Activated CD4-positive, alpha-beta T cell treated with anti-CD3 and anti-CD28 coated beads for 36 hours (primary cell): Measurements from ENCODE around the gene TCTA. TPM values are rescaled to one million over a fixed set of nuclear protein-coding genes. Genes with fewer than 3 reads are reported as not detected.

Source experiments
- ATAC-seq: fragments of 200-7000 bp; cut with Tn5 transposase; one replicate; pipeline ENCODE4 v1.10.0; 2021; ENCODE audit warnings: mild to moderate bottlenecking, moderate library complexity
- CTCF ChIA-PET: fragments of 350-600 bp; sonication (Branson Sonifier 250); formaldehyde crosslinking; loops from one replicate; lab custom pipeline; 2021; ENCODE audit warnings: antibody characterized with exemption; lab: Charles Lee
- POLR2A ChIA-PET: fragments of 350-600 bp; sonication (Branson Sonifier 250); formaldehyde crosslinking; loops from one replicate; lab custom pipeline; 2021; ENCODE audit warnings: antibody characterized with exemption, inconsistent platforms; lab: Charles Lee
- DNase-seq: peaks from one replicate; pipeline ENCODE4 v3.0.0-alpha.2; 2020
- H3K27ac Mint-ChIP-seq: one replicate; pipeline ENCODE4 v1.8.0; 2021; ENCODE audit warnings: mixed read lengths
- H3K27me3 Mint-ChIP-seq: one replicate; pipeline ENCODE4 v1.8.0; 2021; ENCODE audit warnings: mixed read lengths
- H3K36me3 Mint-ChIP-seq: one replicate; pipeline ENCODE4 v1.8.0; 2021; ENCODE audit warnings: low read depth, mixed read lengths
- H3K4me1 Mint-ChIP-seq: one replicate; pipeline ENCODE4 v1.8.0; 2021; ENCODE audit warnings: mixed read lengths
- H3K4me3 Mint-ChIP-seq: one replicate; pipeline ENCODE4 v1.8.0; 2021; ENCODE audit warnings: mild to moderate bottlenecking, moderate library complexity, mixed read lengths
- H3K9me3 Mint-ChIP-seq: one replicate; pipeline ENCODE4 v1.8.0; 2021; ENCODE audit warnings: low read depth, mixed read lengths
- intact Hi-C, 2 experiments: fragments of 100-400 bp; cut with DNase I in 1 of 2; cut with micrococcal nuclease in 1 of 2; formaldehyde crosslinking; loops; one replicate each; pipeline versions ENCODE4 v1.14.2 to v1.15.1; 2022 to 2024; cut with DNase I, micrococcal nuclease
- total RNA-seq, 2 experiments: library from RNA; stranded (reverse); gene quantifications; one replicate each; pipeline ENCODE4 v1.2.3, GENCODE V29; 2021

Gene TCTA
- total RNA-seq, 2 experiments from 2014 or later = 9.4 TPM

- POLR2A ChIA-PET = interaction anchor here (1.6 kb wide), 1 partner anchor 10 kb away, joined by 10 read pairs; the partner anchor contains the start of genes RHOA and TCTA
- ATAC-seq (no peak), DNase-seq (no peak)
- Mint-ChIP-seq H3K4me3 (no peak within 1 kb of the TSS), H3K27ac (peak within 1 kb of the TSS; percentile 31), H3K4me1 (peaks cover 39% of the 10 kb centered on the region), H3K27me3 (no peaks in the 10 kb centered on the region), H3K9me3 (no peaks in the 10 kb centered on the region), H3K36me3 (peaks cover 8% of the 10 kb centered on the region)
- intact Hi-C loops = loop anchor here in 1 of 2 experiments (10.0 kb wide), 1 partner anchor 398 kb away; the partner anchor contains the start of genes IMPDH2 and NDUFAF3
- CTCF ChIA-PET = interaction anchor here (0.5 to 1.8 kb wide), 3 partner anchors 22 to 141 kb away, joined by 3 to 6 read pairs (median 5); no protein-coding TSS in a partner anchor
These were observed 10.4 kb downstream of the TCTA start, which contains the start of gene AMT for GRCh38 chr3:49422379-49423248. AMT (minus strand) TSS chr3:49422473; CDS start chr3:49422450, 23 bp downstream.

- no peak overlapping the region for H3K4me3 Mint-ChIP-seq
- ChIA-PET POLR2A (no interaction called here), CTCF (interaction anchor here (0.6 kb wide), 1 partner anchor 30 kb away, joined by 3 read pairs; no protein-coding TSS in a partner anchor)
These were observed 12.6 kb downstream of the TCTA start for GRCh38 chr3:49424816-49425215.

GRCh38 chr3:49427586-49427985 is 15.4 kb downstream of the TCTA start:
- H3K36me3 Mint-ChIP-seq = no peaks in the 10 kb centered on the region
- H3K27me3 Mint-ChIP-seq = no peaks in the 10 kb centered on the region
- peaks cover 16% of the 10 kb centered on the region for H3K4me1 Mint-ChIP-seq
- ChIA-PET POLR2A (no interaction called here), CTCF (interaction anchor here (1.0 to 2.1 kb wide), 2 partner anchors 22 to 88 kb away, joined by 3 to 6 read pairs; partner anchors contain the start of gene USP4)
- H3K27ac Mint-ChIP-seq = peak overlapping the region; percentile 8
- DNase-seq (no peak), ATAC-seq (no peak)
- peak overlapping the region; percentile 84 for H3K4me3 Mint-ChIP-seq
- H3K9me3 Mint-ChIP-seq = no peaks in the 10 kb centered on the region
- intact Hi-C loops = loop anchor here (5.0 to 10.0 kb wide), 2 partner anchors 403 to 1340 kb away; partner anchors contain the start of genes IMPDH2 (in 1 of the 2) and NDUFAF3 (in 1 of the 2)

More at GRCh38 chr3:49424816-49425215, 12.6 kb downstream of the TCTA start:
- peaks cover 4% of the 10 kb centered on the region for H3K36me3 Mint-ChIP-seq
- peaks cover 39% of the 10 kb centered on the region for H3K4me1 Mint-ChIP-seq
- intact Hi-C loops = loop anchor here (5.0 to 10.0 kb wide), 2 partner anchors 400 to 1338 kb away; partner anchors contain the start of genes IMPDH2 (in 1 of the 2) and NDUFAF3 (in 1 of the 2)
- H3K9me3 Mint-ChIP-seq = no peaks in the 10 kb centered on the region
- no peak for DNase-seq
- no peak for ATAC-seq
- H3K27me3 Mint-ChIP-seq = no peaks in the 10 kb centered on the region
- no peak overlapping the region for H3K27ac Mint-ChIP-seq

- no peaks in the 10 kb centered on the region for H3K9me3 Mint-ChIP-seq
- no peaks in the 10 kb centered on the region for H3K36me3 Mint-ChIP-seq
- DNase-seq (no peak), ATAC-seq (peak; percentile 2)
- intact Hi-C loops = loop anchor here (1.0 to 10.0 kb wide), 9 partner anchors 16 to 1341 kb away; partner anchors contain the start of genes TCTA (in 2 of the 2), USP4 (in 2 of the 2), APEH (in 1 of the 2) and BSN (in 1 of the 2)
- peak overlapping the region; percentile 84 for H3K4me3 Mint-ChIP-seq
- CTCF ChIA-PET = interaction anchor here (0.6 to 2.1 kb wide), 7 partner anchors 7 to 1124 kb away, joined by 3 to 11 read pairs (median 5); partner anchors contain the start of gene USP4
- no peaks in the 10 kb centered on the region for H3K27me3 Mint-ChIP-seq
- peaks cover 16% of the 10 kb centered on the region for H3K4me1 Mint-ChIP-seq
- POLR2A ChIA-PET = interaction anchor here (0.6 to 1.6 kb wide), 8 partner anchors 13 to 335 kb away, joined by 3 to 8 read pairs (median 5); partner anchors contain the start of genes QRICH1, RHOA, TCTA and USP4
- peak overlapping the region; percentile 93 for H3K27ac Mint-ChIP-seq
These were observed 16.5 kb downstream of the TCTA start for GRCh38 chr3:49428752-49429080.

GRCh38 chr3:49434731-49435130 is 22.5 kb downstream of the TCTA start:
- CTCF ChIA-PET = no interaction called here

GRCh38 chr3:49445391-49445790 is 33.2 kb downstream of the TCTA start:
- H3K4me1 Mint-ChIP-seq = peaks cover 16% of the 10 kb centered on the region
- ATAC-seq (no peak), DNase-seq (no peak)
- H3K4me3 Mint-ChIP-seq = no peak overlapping the region
- no peaks in the 10 kb centered on the region for H3K27me3 Mint-ChIP-seq
- intact Hi-C loops = no loop called here
- no peak overlapping the region for H3K27ac Mint-ChIP-seq
- H3K36me3 Mint-ChIP-seq = no peaks in the 10 kb centered on the region
- ChIA-PET POLR2A (no interaction called here), CTCF (no interaction called here)
- H3K9me3 Mint-ChIP-seq = no peaks in the 10 kb centered on the region

More at GRCh38 chr3:49434731-49435130, 22.5 kb downstream of the TCTA start:
- Mint-ChIP-seq H3K36me3 (no peaks in the 10 kb centered on the region), H3K4me3 (no peak overlapping the region), H3K4me1 (peaks cover under 1% of the 10 kb centered on the region), H3K9me3 (no peaks in the 10 kb centered on the region), H3K27me3 (no peaks in the 10 kb centered on the region), H3K27ac (no peak overlapping the region)
- intact Hi-C loops = no loop called here
- ATAC-seq (no peak), DNase-seq (no peak)
- POLR2A ChIA-PET = no interaction called here

- Mint-ChIP-seq H3K27me3 (no peaks in the 10 kb centered on the region), H3K36me3 (no peaks in the 10 kb centered on the region), H3K4me1 (peaks cover 6% of the 10 kb centered on the region), H3K27ac (no peak overlapping the region), H3K9me3 (no peaks in the 10 kb centered on the region), H3K4me3 (no peak overlapping the region)
- POLR2A ChIA-PET = no interaction called here
- ATAC-seq = no peak
- intact Hi-C loops = no loop called here
- DNase-seq = no peak
- CTCF ChIA-PET = interaction anchor here (1.3 to 1.7 kb wide), 2 partner anchors 10 to 113 kb away, joined by 3 to 4 read pairs; partner anchors contain the start of gene USP4
These were observed 41.4 kb downstream of the TCTA start for GRCh38 chr3:49453621-49454020.

- ChIA-PET POLR2A (no interaction called here), CTCF (interaction anchor here (0.7 to 1.7 kb wide), 5 partner anchors 9 to 114 kb away, joined by 3 to 4 read pairs (median 3); partner anchors contain the start of gene USP4)
- intact Hi-C loops = no loop called here
- no peak for DNase-seq
- Mint-ChIP-seq H3K9me3 (no peaks in the 10 kb centered on the region), H3K4me1 (no peaks in the 10 kb centered on the region), H3K4me3 (no peak overlapping the region), H3K27me3 (no peaks in the 10 kb centered on the region), H3K27ac (no peak overlapping the region), H3K36me3 (no peaks in the 10 kb centered on the region)
- no peak for ATAC-seq
These were observed 42.2 kb downstream of the TCTA start for GRCh38 chr3:49454458-49454857.

GRCh38 chr3:49454898-49455681 is 42.9 kb downstream of the TCTA start:
- DNase-seq (no peak), ATAC-seq (no peak)
- ChIA-PET CTCF (interaction anchor here (0.7 to 1.7 kb wide), 4 partner anchors 17 to 115 kb away, joined by 3 to 4 read pairs (median 3); partner anchors contain the start of gene USP4), POLR2A (no interaction called here)
- intact Hi-C loops = no loop called here
- no peaks in the 10 kb centered on the region for H3K36me3 Mint-ChIP-seq
- H3K27me3 Mint-ChIP-seq = no peaks in the 10 kb centered on the region
- H3K4me3 Mint-ChIP-seq = no peak overlapping the region
- no peak overlapping the region for H3K27ac Mint-ChIP-seq
- H3K9me3 Mint-ChIP-seq = no peaks in the 10 kb centered on the region
- no peaks in the 10 kb centered on the region for H3K4me1 Mint-ChIP-seq

- Mint-ChIP-seq H3K36me3 (no peaks in the 10 kb centered on the region), H3K4me3 (no peak overlapping the region), H3K4me1 (no peaks in the 10 kb centered on the region), H3K27me3 (no peaks in the 10 kb centered on the region), H3K27ac (no peak overlapping the region), H3K9me3 (no peaks in the 10 kb centered on the region)
- POLR2A ChIA-PET = no interaction called here
- no peak for ATAC-seq
- intact Hi-C loops = no loop called here
- no peak for DNase-seq
- CTCF ChIA-PET = no interaction called here
These were observed 44.2 kb downstream of the TCTA start for GRCh38 chr3:49456466-49456865.
